Caco-2 (cell line): ENCODE results near the gene RBM20. TPM values are rescaled to one million over a fixed set of nuclear protein-coding genes. Genes with fewer than 3 reads are reported as not detected.
"Not testable (repeated sequence)": the region's sequence is repeated elsewhere in the genome, so short reads cannot be mapped to it uniquely, and the experiment has no call there.

Source experiments
- BruUV-seq: library from RNA; stranded (reverse); fragments of 400-500 nt; replicated peaks from 2 replicates; lab custom pipeline; 2021; lab: Mats Ljungman, UMichigan
- CTCF ChIA-PET: fragments of 300-600 bp; sonication (Branson Sonifier 250); formaldehyde crosslinking; loops from one replicate; lab custom pipeline; 2022; ENCODE audit warnings: antibody characterized with exemption; lab: Charles Lee
- POLR2A ChIA-PET: fragments of 300-600 bp; sonication (Branson Sonifier 250); formaldehyde crosslinking; loops from one replicate; lab custom pipeline; 2022; ENCODE audit warnings: antibody characterized with exemption; lab: Charles Lee
- DNase-seq, 2 experiments: peaks; one replicate each; pipeline versions ENCODE4 v3.0.0 to v3.0.0-alpha.2; 2020 to 2022
- H3K27me3 ChIP-seq: replicated peaks from 2 replicates; pipeline ENCODE4 v1.6.0; 2011; ENCODE audit warnings: low read length; ENCODE audit not compliant: control insufficient read depth, insufficient read depth
- H3K36me3 ChIP-seq: 2 replicates; pipeline ENCODE4 v1.5.1; 2011; ENCODE audit warnings: low read length; ENCODE audit not compliant: control insufficient read depth, insufficient read depth
- H3K4me1 ChIP-seq: fragments of 250-450 bp; sonication (Bioruptor Pico); 2 replicates; pipeline ENCODE4 v1.5.1; 2020; ENCODE audit warnings: mild to moderate bottlenecking
- H3K4me3 ChIP-seq: 2 replicates; pipeline ENCODE4 v1.5.1; 2011; ENCODE audit warnings: low read depth, mild to moderate bottlenecking, control low read depth, low read length
- H3K9me3 ChIP-seq: fragments of 250-450 bp; sonication (Bioruptor Pico); 2 replicates; pipeline ENCODE4 v1.5.1; 2020; ENCODE audit warnings: mild to moderate bottlenecking, moderate library complexity
- H3K27ac Mint-ChIP-seq: one replicate; pipeline ENCODE4 v1.8.0; 2022; ENCODE audit warnings: mixed read lengths; ENCODE audit not compliant: unreplicated experiment
- H3K27me3 Mint-ChIP-seq: one replicate; pipeline ENCODE4 v1.8.0; 2022; ENCODE audit warnings: mixed read lengths; ENCODE audit not compliant: insufficient read depth, unreplicated experiment
- H3K36me3 Mint-ChIP-seq: one replicate; pipeline ENCODE4 v1.8.0; 2022; ENCODE audit warnings: mild to moderate bottlenecking, mixed read lengths; ENCODE audit not compliant: insufficient read depth, unreplicated experiment
- H3K4me1 Mint-ChIP-seq: one replicate; pipeline ENCODE4 v1.8.0; 2022; ENCODE audit warnings: low read depth, mixed read lengths; ENCODE audit not compliant: unreplicated experiment
- H3K4me3 Mint-ChIP-seq: one replicate; pipeline ENCODE4 v1.8.0; 2022; ENCODE audit warnings: mild to moderate bottlenecking, moderate library complexity, mixed read lengths; ENCODE audit not compliant: unreplicated experiment
- H3K9me3 Mint-ChIP-seq: one replicate; pipeline ENCODE4 v1.8.0; 2022; ENCODE audit warnings: mixed read lengths; ENCODE audit not compliant: unreplicated experiment
- CTCF ChIP-seq, 2 experiments: fragments of 200-600 bp in 1 of 2; IDR thresholded peaks; 1 replicate in 1 of 2; 2 replicates in 1 of 2; pipeline versions ENCODE4 v1.5.1 to v1.8.0; 2011 to 2022; ENCODE audit warnings: antibody characterized with exemption in 1 of 2, control low read depth in 1 of 2, inconsistent platforms in 1 of 2, low read depth in 1 of 2, low read length in 1 of 2, mild to moderate bottlenecking in 1 of 2, moderate library complexity in 1 of 2; ENCODE audit not compliant: insufficient read depth in 1 of 2, severe bottlenecking in 1 of 2, unreplicated experiment in 1 of 2
- intact Hi-C: fragments of 100-400 bp; cut with micrococcal nuclease; formaldehyde crosslinking; loops from one replicate; pipeline ENCODE4 v1.10.0; 2022; ENCODE audit not compliant: unreplicated experiment
- total RNA-seq: library from RNA; stranded (reverse); gene quantifications from 2 replicates; pipeline ENCODE4 v1.2.3, GENCODE V29; 2022

RBM20 gene
- total RNA-seq, 1 experiment from 2014 or later = 0.36 TPM

GRCh38 chr10:110618230-110618610 is 25.9 kb upstream of the RBM20 start:
- H3K36me3 Mint-ChIP-seq = no peaks in the 10 kb centered on the region
- no peaks in the 10 kb centered on the region for H3K27me3 Mint-ChIP-seq
- Histone ChIP-seq H3K4me3 (no peak overlapping the region), H3K4me1 (peaks cover 6% of the 10 kb centered on the region; the same call in 1 of the 2 replicates), H3K27me3 (no peaks in the 10 kb centered on the region), H3K9me3 (no peaks in the 10 kb centered on the region; the same call in 1 of the 2 replicates), H3K36me3 (no peaks in the 10 kb centered on the region)
- no peaks in the 10 kb centered on the region for H3K9me3 Mint-ChIP-seq
- H3K4me1 Mint-ChIP-seq = no peaks in the 10 kb centered on the region
- POLR2A ChIA-PET = no interaction called here
- no peak overlapping the region for H3K4me3 Mint-ChIP-seq
- BruUV-seq = no TSS peak
- intact Hi-C loops = no loop called here
- H3K27ac Mint-ChIP-seq = no peak overlapping the region
- CTCF ChIA-PET = no interaction called here
- TF ChIP-seq CTCF (IDR thresholded peaks at IDR 0.05; ENCODE audit: insufficient read depth in 1 of 2, low read depth in 1 of 2, low read length in 1 of 2, severe bottlenecking in 1 of 2, unreplicated experiment in 1 of 2) = no peak
- no peak for DNase-seq

- no TSS peak for BruUV-seq
- TF ChIP-seq CTCF (IDR thresholded peaks at IDR 0.05; ENCODE audit: insufficient read depth in 1 of 2, low read depth in 1 of 2, low read length in 1 of 2, severe bottlenecking in 1 of 2, unreplicated experiment in 1 of 2) = no peak
- H3K9me3 Mint-ChIP-seq = no peaks in the 10 kb centered on the region
- no peaks in the 10 kb centered on the region for H3K4me1 Mint-ChIP-seq
- DNase-seq = no peak
- CTCF ChIA-PET = interaction anchor here (1.0 kb wide), 1 partner anchor 9 kb away, joined by 3 read pairs; no protein-coding TSS in a partner anchor
- no peaks in the 10 kb centered on the region for H3K36me3 Mint-ChIP-seq
- Histone ChIP-seq H3K4me3 (no peak overlapping the region), H3K9me3 (no peaks in the 10 kb centered on the region; the same call in 1 of the 2 replicates), H3K4me1 (peaks cover 6% of the 10 kb centered on the region; the same call in 1 of the 2 replicates), H3K27me3 (no peaks in the 10 kb centered on the region), H3K36me3 (no peaks in the 10 kb centered on the region)
- intact Hi-C loops = no loop called here
- no peak overlapping the region for H3K4me3 Mint-ChIP-seq
- no peak overlapping the region for H3K27ac Mint-ChIP-seq
- POLR2A ChIA-PET = no interaction called here
- no peaks in the 10 kb centered on the region for H3K27me3 Mint-ChIP-seq
Measured at GRCh38 chr10:110619514-110620397, 24.4 kb upstream of the RBM20 start.

- no TSS peak for BruUV-seq
- H3K9me3 ChIP-seq = no peaks in the 10 kb centered on the region; the same call in 1 of the 2 replicates
- CTCF ChIA-PET = no interaction called here
Measured at GRCh38 chr10:110620398-110620719, 23.8 kb upstream of the RBM20 start.

GRCh38 chr10:110623316-110623715 is 20.8 kb upstream of the RBM20 start:
- POLR2A ChIA-PET, H3K27me3 Mint-ChIP-seq, H3K36me3 ChIP-seq, DNase-seq, BruUV-seq, H3K4me1 Mint-ChIP-seq, H3K4me1 ChIP-seq, H3K9me3 ChIP-seq, H3K9me3 Mint-ChIP-seq, CTCF ChIA-PET, intact Hi-C loops, H3K27me3 ChIP-seq, H3K36me3 Mint-ChIP-seq, H3K4me3 ChIP-seq, H3K27ac Mint-ChIP-seq, H3K4me3 Mint-ChIP-seq: not testable (repeated sequence)

More at GRCh38 chr10:110620398-110620719, 23.8 kb upstream of the RBM20 start:
- Histone ChIP-seq H3K4me3 (no peak overlapping the region), H3K4me1 (peaks cover 6% of the 10 kb centered on the region; the same call in 1 of the 2 replicates), H3K27me3 (no peaks in the 10 kb centered on the region), H3K36me3 (no peaks in the 10 kb centered on the region)
- Mint-ChIP-seq H3K27ac (no peak overlapping the region), H3K27me3 (no peaks in the 10 kb centered on the region), H3K4me3 (no peak overlapping the region), H3K4me1 (peaks cover under 1% of the 10 kb centered on the region), H3K9me3 (no peaks in the 10 kb centered on the region), H3K36me3 (no peaks in the 10 kb centered on the region)
- TF ChIP-seq CTCF (IDR thresholded peaks at IDR 0.05; ENCODE audit: insufficient read depth in 1 of 2, low read depth in 1 of 2, low read length in 1 of 2, severe bottlenecking in 1 of 2, unreplicated experiment in 1 of 2) = no peak
- no peak for DNase-seq
- POLR2A ChIA-PET = no interaction called here
- intact Hi-C loops = no loop called here
